Measurements from ENCODE around the gene SLC38A8.

GRCh38 chr16:84085271-84085667, 42.7 kb upstream of the SLC38A8 start:
- TF ChIP-seq EZH2 (IDR thresholded peaks at IDR 0.05) (no peak), POLR2AphosphoS5 (IDR thresholded peaks at IDR 0.05; ENCODE audit: borderline replicate concordance, low read depth, low read length) (no peak), FOXP2 (optimal IDR thresholded peaks at IDR 0.05; ENCODE audit: control extremely low read depth, extremely low read length, insufficient read depth) (no peak)
